ENCODE data around the gene ITGAD. TPM values are rescaled to one million over a fixed set of nuclear protein-coding genes. Genes with fewer than 3 reads are reported as not detected.

Gene ITGAD
- total and polyA plus RNA-seq, 2 donors from 2014 or later = 0.13 TPM; not detected in 1

GRCh38 chr16:31471241-31471874 lies 78.2 kb downstream of the ITGAD start:
- DNase-seq = peak in 1 of 5 donors; percentile 54
- intact Hi-C loops (cut with DNase I) = no loop called here
- no peak for FAIRE-seq
- Histone ChIP-seq H3K36me3 (ENCODE audit: control insufficient read depth in 2 of 3, insufficient read depth in 3 of 3, low read length in 3 of 3) (peaks cover 0 to 8% (median 0%) of the 10 kb centered on the region in 3 donors), H3K27me3 (ENCODE audit: control insufficient read depth, insufficient read depth, low read length) (no peaks in the 10 kb centered on the region), H3K9ac (ENCODE audit: low read length in 3 of 3) (peak overlapping the region in 1 of 3 donors; percentile 59), H3K27ac (ENCODE audit: low read depth in 2 of 2, low read length in 2 of 2) (peak overlapping the region; percentile 76 to 86), H3K4me1 (ENCODE audit: control insufficient read depth in 2 of 3, insufficient read depth in 2 of 3, low read depth in 1 of 3, low read length in 3 of 3) (peaks cover 0 to 9% (median 0%) of the 10 kb centered on the region in 3 donors), H3K4me3 (ENCODE audit: low read length in 3 of 3) (peak overlapping the region; percentile 14 to 62 (median 47)), H3K9me3 (ENCODE audit: control insufficient read depth in 2 of 3, insufficient read depth in 1 of 3, low read length in 3 of 3) (no peaks in the 10 kb centered on the region)
- TF ChIP-seq CTCF (IDR thresholded peaks at IDR 0.05; ENCODE audit: borderline replicate concordance, extremely low read depth, insufficient read depth) = no peak

- no peak for TF ChIP-seq CTCF (IDR thresholded peaks at IDR 0.05; ENCODE audit: borderline replicate concordance, extremely low read depth, insufficient read depth)
- Histone ChIP-seq H3K9me3 (ENCODE audit: control insufficient read depth in 2 of 3, insufficient read depth in 1 of 3, low read length in 3 of 3) (no peaks in the 10 kb centered on the region), H3K4me3 (ENCODE audit: low read length in 3 of 3) (peak within 1 kb of the TSS; percentile 61 to 69 (median 62)), H3K27me3 (ENCODE audit: control insufficient read depth, insufficient read depth, low read length) (no peaks in the 10 kb centered on the region), H3K4me1 (ENCODE audit: control insufficient read depth in 2 of 3, insufficient read depth in 2 of 3, low read depth in 1 of 3, low read length in 3 of 3) (peaks cover 0 to 8% (median 0%) of the 10 kb centered on the region in 3 donors), H3K9ac (ENCODE audit: low read length in 3 of 3) (peak within 1 kb of the TSS; percentile 6 to 65 (median 59)), H3K36me3 (ENCODE audit: control insufficient read depth in 2 of 3, insufficient read depth in 3 of 3, low read length in 3 of 3) (peaks cover 0 to 7% (median 0%) of the 10 kb centered on the region in 3 donors), H3K27ac (ENCODE audit: low read depth in 2 of 2, low read length in 2 of 2) (peak within 1 kb of the TSS; percentile 86 to 93)
- FAIRE-seq (no peak), DNase-seq (peak; percentile 54 to 90 (median 81))
- intact Hi-C loops (cut with DNase I) = no loop called here
Observed at GRCh38 chr16:31471875-31472708, 79.0 kb downstream of the ITGAD start, which contains the start of gene TGFB1I1. TSS of gene TGFB1I1 (plus strand) at chr16:31472152. CDS start at chr16:31472189, 37 bp downstream.

- Histone ChIP-seq H3K9me3 (ENCODE audit: control insufficient read depth in 2 of 3, insufficient read depth in 1 of 3, low read length in 3 of 3) (no peaks in the 10 kb centered on the region), H3K4me3 (ENCODE audit: low read length in 3 of 3) (peak overlapping the region; percentile 56 to 69 (median 61)), H3K36me3 (ENCODE audit: control insufficient read depth in 2 of 3, insufficient read depth in 3 of 3, low read length in 3 of 3) (peaks cover 0 to 4% (median 0%) of the 10 kb centered on the region in 3 donors), H3K9ac (ENCODE audit: low read length in 3 of 3) (peak overlapping the region; percentile 6 to 65 (median 55)), H3K27me3 (ENCODE audit: control insufficient read depth, insufficient read depth, low read length) (no peaks in the 10 kb centered on the region), H3K4me1 (ENCODE audit: control insufficient read depth in 2 of 3, insufficient read depth in 2 of 3, low read depth in 1 of 3, low read length in 3 of 3) (peaks cover 0 to 6% (median 0%) of the 10 kb centered on the region in 3 donors), H3K27ac (ENCODE audit: low read depth in 2 of 2, low read length in 2 of 2) (peak overlapping the region; percentile 86 to 93)
- DNase-seq (peak; percentile 74 to 97 (median 89)), FAIRE-seq (no peak)
- intact Hi-C loops (cut with DNase I) = no loop called here
- TF ChIP-seq CTCF (IDR thresholded peaks at IDR 0.05; ENCODE audit: borderline replicate concordance, extremely low read depth, insufficient read depth) = peak; percentile 49
Observed at GRCh38 chr16:31472709-31473203, 79.6 kb downstream of the ITGAD start.

All from kidney (tissue), 14 donors.